ENCODE measurements around the gene BCAS3. TPM values are rescaled to one million over a fixed set of nuclear protein-coding genes. Genes with fewer than 3 reads are reported as not detected.

The BCAS3 gene
- total and polyA plus RNA-seq, 4 donors, result 5.8 to 24.6 (median 10.1) TPM

GRCh38 chr17:60743799-60744198 is 66.1 kb downstream of the BCAS3 start:
- Histone ChIP-seq H3K9ac (ENCODE audit: low read depth in 1 of 2, low read length in 2 of 2) (no peak overlapping the region), H3K27ac (ENCODE audit: low read depth in 1 of 2, low read length in 2 of 2) (no peak overlapping the region), H3K4me1 (ENCODE audit: control insufficient read depth in 4 of 4, insufficient read depth in 4 of 4, low read length in 3 of 4) (no peaks in the 10 kb centered on the region), H3K9me3 (ENCODE audit: control insufficient read depth in 4 of 4, low read length in 3 of 4) (no peaks in the 10 kb centered on the region), H3K27me3 (ENCODE audit: control insufficient read depth in 4 of 4, insufficient read depth in 4 of 4, low read length in 3 of 4) (no peaks in the 10 kb centered on the region), H3K36me3 (ENCODE audit: control insufficient read depth in 4 of 4, insufficient read depth in 3 of 4, low read depth in 1 of 4, low read length in 3 of 4) (no peaks in the 10 kb centered on the region), H3K4me3 (ENCODE audit: low read depth in 1 of 3, low read length in 3 of 3) (no peak overlapping the region)
- DNase-seq (ENCODE audit: low spot score), result no peak
- TF ChIP-seq CTCF (IDR thresholded peaks at IDR 0.05; ENCODE audit: low read depth, low read length, missing input control) (no peak), ATF3 (IDR thresholded peaks at IDR 0.05) (no peak), RAD21 (IDR thresholded peaks at IDR 0.05) (no peak), TAF1 (conservative IDR thresholded peaks at IDR 0.05) (no peak), REST (IDR thresholded peaks at IDR 0.05) (no peak), MAX (IDR thresholded peaks at IDR 0.05) (no peak), FOXA2 (IDR thresholded peaks at IDR 0.05) (no peak), EGR1 (IDR thresholded peaks at IDR 0.05; ENCODE audit: low read depth in 2 of 2) (no peak), SP1 (IDR thresholded peaks at IDR 0.05) (no peak), HNF4A (conservative IDR thresholded peaks at IDR 0.05) (no peak), FOXA1 (IDR thresholded peaks at IDR 0.05) (no peak), GABPA (IDR thresholded peaks at IDR 0.05 in 1 of 2, conservative IDR thresholded peaks at IDR 0.05 in 1 of 2) (no peak), NR2F2 (IDR thresholded peaks at IDR 0.05) (no peak)
- 74% methylated on average over 5 of the region's 5 CpGs for WGBS

DNA sequence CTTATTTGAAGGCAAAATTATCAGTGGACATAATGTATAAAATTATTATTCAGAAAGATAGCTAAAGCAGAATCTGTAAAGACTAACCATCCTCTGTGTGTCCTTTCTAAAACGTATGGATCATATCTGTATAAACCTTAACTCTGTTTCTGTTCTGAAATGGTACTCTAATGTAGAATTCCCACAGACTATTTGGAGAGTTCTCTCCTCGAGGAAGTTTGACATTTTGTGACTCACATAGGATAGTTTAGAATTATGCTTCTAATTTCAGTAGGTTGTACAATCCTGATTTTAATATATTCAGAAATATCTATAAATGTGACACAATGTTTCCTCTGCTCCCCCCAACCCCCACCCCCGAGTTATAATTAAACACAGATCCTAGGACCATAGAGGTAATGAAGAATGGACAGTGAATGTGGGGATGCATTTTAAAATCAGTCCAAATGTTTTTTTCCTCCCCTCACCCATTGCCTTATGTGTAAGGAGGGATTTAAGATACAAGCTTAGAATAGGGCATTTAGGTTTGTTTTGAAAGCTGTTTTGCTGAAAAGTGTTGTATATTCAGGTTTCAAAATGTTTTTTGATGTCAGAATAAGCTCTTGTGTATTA is 66.8 kb downstream of the BCAS3 start:
- H3K27me3 ChIP-seq (ENCODE audit: control insufficient read depth in 4 of 4, insufficient read depth in 4 of 4, low read length in 3 of 4), result no peaks in the 10 kb centered on the region
- WGBS, result 63% methylated on average over 3 of the region's 3 CpGs
- H3K36me3 ChIP-seq (ENCODE audit: control insufficient read depth in 4 of 4, insufficient read depth in 3 of 4, low read depth in 1 of 4, low read length in 3 of 4), result no peaks in the 10 kb centered on the region
- no peaks in the 10 kb centered on the region for H3K4me1 ChIP-seq (ENCODE audit: control insufficient read depth in 4 of 4, insufficient read depth in 4 of 4, low read length in 3 of 4)
- TF ChIP-seq FOXA1 (IDR thresholded peaks at IDR 0.05) (no peak), RAD21 (IDR thresholded peaks at IDR 0.05) (no peak), MAX (IDR thresholded peaks at IDR 0.05) (no peak), YY1 (IDR thresholded peaks at IDR 0.05) (no peak), SP1 (IDR thresholded peaks at IDR 0.05) (no peak), ATF3 (IDR thresholded peaks at IDR 0.05) (no peak)
- no peaks in the 10 kb centered on the region for H3K9me3 ChIP-seq (ENCODE audit: control insufficient read depth in 4 of 4, low read length in 3 of 4)
- DNase-seq (ENCODE audit: low spot score), result no peak
- H3K9ac ChIP-seq (ENCODE audit: low read depth in 1 of 2, low read length in 2 of 2), result no peak overlapping the region
- H3K27ac ChIP-seq (ENCODE audit: low read depth in 1 of 2, low read length in 2 of 2), result no peak overlapping the region
- no peak overlapping the region for H3K4me3 ChIP-seq (ENCODE audit: low read depth in 1 of 3, low read length in 3 of 3)
